Astrocyte (in vitro differentiated cells and primary cell): ENCODE data around the gene UTP15. TPM values are rescaled to one million over a fixed set of nuclear protein-coding genes. Genes with fewer than 3 reads are reported as not detected.

ENCODE experiments used
- DNase-seq: peaks from one replicate; pipeline ENCODE4 v3.0.0-alpha.2; 2010; ENCODE audit warnings: low read depth
- FAIRE-seq: peaks from 2 replicates; lab custom pipeline; 2011; peaks lifted over from hg19 to GRCh38; lab: Jason Lieb, UNC
- H2AFZ ChIP-seq: 2 replicates; pipeline ENCODE4 v1.6.0; 2012; ENCODE audit warnings: low read depth, low read length, inconsistent platforms
- H3K27ac ChIP-seq: 2 replicates; pipeline ENCODE4 v1.5.1; 2011; ENCODE audit warnings: low read depth, low read length, inconsistent platforms
- H3K27me3 ChIP-seq: 2 replicates; pipeline ENCODE4 v1.6.0; 2011; ENCODE audit warnings: low read length, inconsistent platforms; ENCODE audit not compliant: insufficient read depth
- H3K36me3 ChIP-seq: 2 replicates; pipeline ENCODE4 v1.5.1; 2011; ENCODE audit warnings: low read length, inconsistent platforms; ENCODE audit not compliant: insufficient read depth
- H3K4me1 ChIP-seq: 2 replicates; pipeline ENCODE4 v1.5.1; 2011; ENCODE audit warnings: low read length, inconsistent platforms; ENCODE audit not compliant: insufficient read depth
- H3K4me2 ChIP-seq: 2 replicates; pipeline ENCODE4 v1.6.0; 2012; ENCODE audit warnings: low read length, inconsistent platforms
- H3K4me3 ChIP-seq: 2 replicates; pipeline ENCODE4 v1.5.1; 2011; ENCODE audit warnings: low read depth, mild to moderate bottlenecking, low read length, inconsistent platforms; ENCODE audit not compliant: insufficient read depth
- H3K79me2 ChIP-seq: 2 replicates; pipeline ENCODE4 v1.6.0; 2012; ENCODE audit warnings: mild to moderate bottlenecking, low read length, inconsistent platforms; ENCODE audit not compliant: insufficient read depth
- H3K9ac ChIP-seq: 2 replicates; pipeline ENCODE4 v1.6.0; 2012; ENCODE audit warnings: mild to moderate bottlenecking, low read length, inconsistent platforms
- H3K9me3 ChIP-seq: 2 replicates; pipeline ENCODE4 v1.5.1; 2012; ENCODE audit warnings: low read depth, mild to moderate bottlenecking, low read length, inconsistent platforms; ENCODE audit not compliant: insufficient read depth
- H4K20me1 ChIP-seq: 2 replicates; pipeline ENCODE4 v1.6.0; 2012; ENCODE audit warnings: low read length, inconsistent platforms; ENCODE audit not compliant: insufficient read depth
- H3K27ac Mint-ChIP-seq: one replicate; pipeline ENCODE4 v1.8.0; 2021; ENCODE audit warnings: mild to moderate bottlenecking, mixed read lengths; ENCODE audit not compliant: unreplicated experiment
- H3K27me3 Mint-ChIP-seq: one replicate; pipeline ENCODE4 v1.8.0; 2021; ENCODE audit warnings: low read depth, mixed read lengths; ENCODE audit not compliant: unreplicated experiment
- H3K36me3 Mint-ChIP-seq: one replicate; pipeline ENCODE4 v1.8.0; 2021; ENCODE audit warnings: low read depth, mixed read lengths; ENCODE audit not compliant: unreplicated experiment
- H3K4me1 Mint-ChIP-seq: one replicate; pipeline ENCODE4 v1.8.0; 2021; ENCODE audit warnings: low read depth, mixed read lengths; ENCODE audit not compliant: unreplicated experiment
- H3K4me3 Mint-ChIP-seq: one replicate; pipeline ENCODE4 v1.8.0; 2021; ENCODE audit warnings: mild to moderate bottlenecking, moderate library complexity, mixed read lengths; ENCODE audit not compliant: unreplicated experiment
- H3K9me3 Mint-ChIP-seq: one replicate; pipeline ENCODE4 v1.8.0; 2021; ENCODE audit warnings: mild to moderate bottlenecking, mixed read lengths; ENCODE audit not compliant: unreplicated experiment
- CTCF ChIP-seq: IDR thresholded peaks from 2 replicates; pipeline ENCODE4 v1.5.1; 2011; ENCODE audit warnings: low read depth, mild to moderate bottlenecking, inconsistent platforms, low read length, moderate library complexity; ENCODE audit not compliant: insufficient read depth
- EZH2 ChIP-seq: IDR thresholded peaks from 2 replicates; pipeline ENCODE4 v1.6.1; 2012; ENCODE audit warnings: mild to moderate bottlenecking, low read length, inconsistent platforms; ENCODE audit not compliant: insufficient read depth
- total RNA-seq: library from RNA; stranded (reverse); gene quantifications from 2 replicates; pipeline ENCODE4 v1.2.1, GENCODE V29; 2021

UTP15 gene
- total RNA-seq, 1 donor from 2014 or later = 23.7 TPM

DNA sequence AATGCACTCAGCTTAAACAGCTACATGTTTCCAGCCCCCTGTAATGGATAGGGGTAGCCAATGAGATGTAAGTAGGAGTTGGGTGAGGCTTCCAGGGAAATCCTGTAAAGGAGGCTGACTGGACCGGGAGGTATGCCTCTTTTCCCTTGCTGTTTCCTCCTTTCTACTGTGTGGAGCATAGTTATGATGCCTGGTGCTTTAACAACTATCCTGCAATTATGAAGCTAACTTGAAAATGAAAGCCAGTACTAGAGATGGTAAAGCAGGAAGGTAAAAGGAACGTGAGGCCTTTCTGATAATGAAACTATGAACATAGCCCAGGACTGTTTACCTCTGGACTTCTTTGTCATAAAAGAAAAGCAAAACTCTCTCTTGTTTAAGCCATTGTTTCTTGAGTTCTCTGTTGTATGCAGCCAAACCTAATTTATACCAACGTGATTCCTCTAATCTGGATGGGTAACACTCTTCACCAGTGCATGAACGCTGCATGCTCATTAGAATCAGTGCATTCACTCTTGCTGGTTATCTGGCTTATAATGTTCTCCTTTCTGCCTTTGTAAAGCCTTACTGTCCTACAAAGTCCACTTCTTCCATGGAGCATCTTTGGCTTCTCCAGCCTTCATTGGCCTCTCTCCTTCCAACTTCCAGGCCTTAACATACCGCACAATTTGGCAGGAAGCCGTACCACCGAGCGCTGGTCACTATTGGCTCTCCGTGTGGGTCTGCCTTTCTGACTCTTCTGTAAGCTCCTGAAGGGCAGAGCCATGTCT lies 52.2 kb downstream of the UTP15 start:
- Histone ChIP-seq H3K4me2 (peak overlapping the region; percentile 30), H3K36me3 (no peaks in the 10 kb centered on the region), H3K9me3 (no peaks in the 10 kb centered on the region), H3K27me3 (no peaks in the 10 kb centered on the region), H3K4me3 (no peak overlapping the region), H2AFZ (peak overlapping the region; percentile 49), H3K4me1 (no peaks in the 10 kb centered on the region), H4K20me1 (no peaks in the 10 kb centered on the region), H3K27ac (no peak overlapping the region), H3K9ac (no peak overlapping the region), H3K79me2 (no peaks in the 10 kb centered on the region)
- peaks cover 6% of the 10 kb centered on the region for H3K4me1 Mint-ChIP-seq
- FAIRE-seq = no peak
- H3K27ac Mint-ChIP-seq = no peak overlapping the region
- DNase-seq = peak; percentile 25
- H3K36me3 Mint-ChIP-seq = no peaks in the 10 kb centered on the region
- peaks cover 3% of the 10 kb centered on the region for H3K9me3 Mint-ChIP-seq
- no peak overlapping the region for H3K4me3 Mint-ChIP-seq
- H3K27me3 Mint-ChIP-seq = no peaks in the 10 kb centered on the region
- TF ChIP-seq CTCF = no peak
- TF ChIP-seq EZH2 = no peak

DNA sequence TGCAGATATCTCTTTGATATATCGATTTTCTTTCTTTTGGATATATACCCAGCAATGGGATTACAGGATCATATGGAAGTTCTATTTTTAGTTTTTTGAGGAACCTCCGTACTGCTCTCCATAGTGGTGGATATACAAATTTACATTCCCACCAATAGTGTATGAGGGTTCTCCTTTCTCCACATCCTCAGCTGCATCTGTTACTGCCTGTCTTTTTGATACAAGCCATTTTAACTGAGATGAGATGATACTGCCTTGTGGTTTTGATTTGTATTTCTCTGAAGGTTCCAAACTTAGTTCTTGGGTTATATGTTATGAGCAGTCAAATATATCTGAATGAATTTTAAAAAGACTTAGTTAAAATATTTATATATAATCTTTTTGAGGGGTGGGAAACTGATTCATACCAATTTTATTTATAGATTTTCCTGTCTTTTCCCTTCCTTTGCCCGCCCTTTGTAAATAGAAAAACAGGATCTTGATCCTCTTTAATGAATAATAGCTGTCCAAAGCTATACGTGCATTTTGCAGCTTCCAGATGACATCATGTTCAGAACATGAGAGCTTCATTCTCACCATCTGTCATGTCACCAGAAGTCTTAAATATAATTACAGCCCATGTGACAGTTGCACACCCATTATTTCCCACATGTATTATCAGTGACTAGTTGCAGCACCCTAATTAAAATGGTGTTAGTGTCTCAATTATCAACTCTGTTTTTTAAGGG lies 54.2 kb downstream of the UTP15 start:
- TF ChIP-seq CTCF = no peak
- no peak for TF ChIP-seq EZH2
- no peak overlapping the region for H3K27ac Mint-ChIP-seq
- no peak overlapping the region for H3K4me3 ChIP-seq
- H3K9ac ChIP-seq = no peak overlapping the region
- no peaks in the 10 kb centered on the region for H3K27me3 Mint-ChIP-seq
- DNase-seq (no peak), FAIRE-seq (no peak)
- no peaks in the 10 kb centered on the region for H3K9me3 ChIP-seq
- no peaks in the 10 kb centered on the region for H3K4me1 ChIP-seq
- no peak overlapping the region for H3K4me2 ChIP-seq
- no peaks in the 10 kb centered on the region for H3K36me3 Mint-ChIP-seq
- H3K27me3 ChIP-seq = no peaks in the 10 kb centered on the region
- H3K79me2 ChIP-seq = no peaks in the 10 kb centered on the region
- no peak overlapping the region for H2AFZ ChIP-seq
- H3K9me3 Mint-ChIP-seq = no peaks in the 10 kb centered on the region
- no peak overlapping the region for H3K4me3 Mint-ChIP-seq
- no peaks in the 10 kb centered on the region for H3K36me3 ChIP-seq
- no peaks in the 10 kb centered on the region for H4K20me1 ChIP-seq
- H3K4me1 Mint-ChIP-seq = peaks cover 6% of the 10 kb centered on the region
- H3K27ac ChIP-seq = no peak overlapping the region

GRCh38 chr5:73620334-73620687 lies 54.8 kb downstream of the UTP15 start:
- FAIRE-seq (no peak), DNase-seq (no peak)
- no peak overlapping the region for H3K27ac ChIP-seq
- no peaks in the 10 kb centered on the region for H3K79me2 ChIP-seq
- H3K9me3 Mint-ChIP-seq = no peaks in the 10 kb centered on the region
- no peaks in the 10 kb centered on the region for H3K27me3 ChIP-seq
- H3K4me3 Mint-ChIP-seq = no peak overlapping the region
- no peak overlapping the region for H3K4me2 ChIP-seq
- no peaks in the 10 kb centered on the region for H3K36me3 Mint-ChIP-seq
- H2AFZ ChIP-seq = no peak overlapping the region
- peaks cover 6% of the 10 kb centered on the region for H3K4me1 Mint-ChIP-seq
- TF ChIP-seq CTCF = no peak
- TF ChIP-seq EZH2 = no peak
- no peak overlapping the region for H3K9ac ChIP-seq
- peaks cover 2% of the 10 kb centered on the region for H3K4me1 ChIP-seq
- no peaks in the 10 kb centered on the region for H4K20me1 ChIP-seq
- no peak overlapping the region for H3K4me3 ChIP-seq
- H3K36me3 ChIP-seq = no peaks in the 10 kb centered on the region
- H3K27ac Mint-ChIP-seq = no peak overlapping the region
- no peaks in the 10 kb centered on the region for H3K9me3 ChIP-seq
- no peaks in the 10 kb centered on the region for H3K27me3 Mint-ChIP-seq
